ENCODE results near the gene CDKN1C.

Gene CDKN1C

DNA sequence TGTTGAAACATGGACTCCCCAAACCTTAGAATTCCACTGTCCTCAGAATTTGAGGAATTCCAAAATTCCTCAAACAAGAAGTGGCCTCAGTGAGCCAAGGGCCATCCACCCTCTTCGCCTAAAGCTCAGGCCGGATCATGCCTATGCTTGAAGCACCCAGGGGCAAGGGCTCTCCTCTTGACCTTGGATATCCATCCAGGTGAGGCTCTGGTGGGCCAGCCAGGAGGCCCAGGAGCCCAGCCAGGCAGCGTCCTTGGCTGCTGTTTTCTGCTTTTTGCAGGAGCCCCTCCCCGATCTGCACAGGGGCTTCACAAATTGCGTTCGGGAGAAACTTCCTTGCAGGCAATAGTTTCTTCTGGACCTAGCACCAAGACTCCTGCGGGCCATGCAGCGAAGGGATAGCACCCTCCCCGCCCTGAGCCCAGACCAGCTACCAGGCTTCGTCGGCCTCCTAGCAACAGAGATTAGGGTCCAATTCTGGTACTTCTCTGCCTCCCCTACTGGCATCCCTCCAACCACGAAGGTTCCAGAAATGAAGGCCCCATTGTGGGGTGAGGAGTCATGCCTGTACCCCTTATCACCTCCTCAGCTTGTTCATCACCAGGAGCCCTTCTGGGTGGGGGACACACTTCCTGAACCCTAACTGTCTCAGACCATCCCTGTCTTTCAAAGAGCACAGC lies 41.7 kb upstream of the CDKN1C start:
- H3K4me1 ChIP-seq = no peaks in the 10 kb centered on the region
- TF ChIP-seq, protein P1, sequence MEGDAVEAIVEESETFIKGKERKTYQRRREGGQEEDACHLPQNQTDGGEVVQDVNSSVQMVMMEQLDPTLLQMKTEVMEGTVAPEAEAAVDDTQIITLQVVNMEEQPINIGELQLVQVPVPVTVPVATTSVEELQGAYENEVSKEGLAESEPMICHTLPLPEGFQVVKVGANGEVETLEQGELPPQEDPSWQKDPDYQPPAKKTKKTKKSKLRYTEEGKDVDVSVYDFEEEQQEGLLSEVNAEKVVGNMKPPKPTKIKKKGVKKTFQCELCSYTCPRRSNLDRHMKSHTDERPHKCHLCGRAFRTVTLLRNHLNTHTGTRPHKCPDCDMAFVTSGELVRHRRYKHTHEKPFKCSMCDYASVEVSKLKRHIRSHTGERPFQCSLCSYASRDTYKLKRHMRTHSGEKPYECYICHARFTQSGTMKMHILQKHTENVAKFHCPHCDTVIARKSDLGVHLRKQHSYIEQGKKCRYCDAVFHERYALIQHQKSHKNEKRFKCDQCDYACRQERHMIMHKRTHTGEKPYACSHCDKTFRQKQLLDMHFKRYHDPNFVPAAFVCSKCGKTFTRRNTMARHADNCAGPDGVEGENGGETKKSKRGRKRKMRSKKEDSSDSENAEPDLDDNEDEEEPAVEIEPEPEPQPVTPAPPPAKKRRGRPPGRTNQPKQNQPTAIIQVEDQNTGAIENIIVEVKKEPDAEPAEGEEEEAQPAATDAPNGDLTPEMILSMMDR (IDR thresholded peaks at IDR 0.05) = no peak
- no peaks in the 10 kb centered on the region for H3K79me2 ChIP-seq
- H3K4me3 ChIP-seq (ENCODE audit: low read depth, low read length) = no peak overlapping the region
- no peak overlapping the region for H3K9ac ChIP-seq
- no peak overlapping the region for H2AFZ ChIP-seq
- H3K4me2 ChIP-seq (ENCODE audit: low read length) = no peak overlapping the region
- no peaks in the 10 kb centered on the region for H3K36me3 ChIP-seq (ENCODE audit: control insufficient read depth, insufficient read depth, low read length)
- no peaks in the 10 kb centered on the region for H3K9me3 ChIP-seq (ENCODE audit: control insufficient read depth, low read length)
- H3K27ac ChIP-seq = no peak overlapping the region
- H3K27me3 ChIP-seq (ENCODE audit: control insufficient read depth, insufficient read depth, low read length) = no peaks in the 10 kb centered on the region

DNA sequence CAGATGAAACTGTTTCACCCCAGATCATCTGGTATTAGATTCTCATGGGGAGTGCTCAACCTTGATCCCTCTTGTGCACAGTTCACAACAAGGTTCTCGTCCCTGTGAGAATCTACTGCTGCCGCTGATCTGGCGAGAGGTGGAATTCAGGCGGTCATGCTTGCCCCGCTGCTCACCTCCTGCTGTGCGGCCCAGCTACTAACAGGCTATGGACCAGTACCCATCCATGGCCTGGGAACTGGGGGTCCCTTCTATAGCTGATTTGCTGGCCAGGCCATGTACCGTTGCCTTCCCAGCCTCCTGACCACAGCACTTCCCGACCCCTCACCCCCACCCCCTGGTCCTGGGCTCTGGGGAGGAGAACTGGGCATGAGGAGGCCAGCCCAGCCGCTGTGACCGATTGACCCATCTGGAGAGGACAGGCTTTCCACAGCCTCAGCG lies 41.1 kb upstream of the CDKN1C start:
- TF ChIP-seq, protein P1 (IDR thresholded peaks at IDR 0.05) = no peak
- no peaks in the 10 kb centered on the region for H3K36me3 ChIP-seq (ENCODE audit: control insufficient read depth, insufficient read depth, low read length)
- no peaks in the 10 kb centered on the region for H3K9me3 ChIP-seq (ENCODE audit: control insufficient read depth, low read length)
- H2AFZ ChIP-seq = no peak overlapping the region
- H3K4me2 ChIP-seq (ENCODE audit: low read length) = no peak overlapping the region
- H3K27me3 ChIP-seq (ENCODE audit: control insufficient read depth, insufficient read depth, low read length) = no peaks in the 10 kb centered on the region
- H3K27ac ChIP-seq = no peak overlapping the region
- H3K9ac ChIP-seq = no peak overlapping the region
- H3K4me3 ChIP-seq (ENCODE audit: low read depth, low read length) = no peak overlapping the region
- no peaks in the 10 kb centered on the region for H3K4me1 ChIP-seq
- no peaks in the 10 kb centered on the region for H3K79me2 ChIP-seq

DNA sequence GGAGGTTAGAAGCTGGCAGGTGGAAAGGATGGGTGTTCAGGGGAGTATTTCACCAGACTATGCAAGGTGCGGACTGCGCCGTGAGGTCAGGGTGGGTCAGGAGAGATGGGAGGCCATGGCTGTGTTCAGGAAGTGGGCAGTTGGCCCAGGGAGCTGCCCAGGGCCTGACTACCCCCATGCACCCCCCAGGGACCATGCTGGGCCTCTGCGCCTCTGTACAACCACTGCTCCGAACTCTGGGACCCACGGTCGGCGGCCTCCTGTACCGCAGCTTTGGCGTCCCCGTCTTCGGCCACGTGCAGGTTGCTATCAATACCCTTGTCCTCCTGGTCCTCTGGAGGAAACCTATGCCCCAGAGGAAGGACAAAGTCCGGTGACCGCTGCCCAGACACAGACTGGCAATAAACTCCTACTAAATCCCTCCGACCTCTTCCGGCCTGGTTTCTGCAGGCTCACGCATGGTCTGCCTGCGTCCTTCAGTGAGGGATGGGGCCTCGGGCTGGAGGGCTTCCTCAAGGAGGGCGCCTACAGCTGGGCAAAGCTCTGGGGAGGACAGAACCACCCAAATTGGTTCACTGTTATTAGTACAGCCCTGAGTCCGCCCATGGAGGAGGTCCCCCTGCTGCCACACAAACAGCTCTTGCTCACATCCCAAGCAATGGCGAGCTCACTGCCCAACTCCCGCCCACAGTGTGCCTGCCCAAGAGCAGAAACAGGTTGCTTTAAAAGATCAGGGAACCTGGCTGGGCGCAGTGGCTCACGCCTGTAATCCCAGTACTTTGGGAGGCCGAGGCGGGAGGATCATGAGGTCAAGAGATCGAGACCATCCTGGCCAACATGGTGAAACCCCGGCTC lies 39.5 kb upstream of the CDKN1C start:
- Histone ChIP-seq H3K4me1 (no peaks in the 10 kb centered on the region), H3K27ac (no peak overlapping the region), H3K4me2 (ENCODE audit: low read length) (no peak overlapping the region), H3K9me3 (ENCODE audit: control insufficient read depth, low read length) (no peaks in the 10 kb centered on the region), H3K27me3 (ENCODE audit: control insufficient read depth, insufficient read depth, low read length) (no peaks in the 10 kb centered on the region), H3K4me3 (ENCODE audit: low read depth, low read length) (no peak overlapping the region), H3K79me2 (no peaks in the 10 kb centered on the region), H3K9ac (no peak overlapping the region), H3K36me3 (ENCODE audit: control insufficient read depth, insufficient read depth, low read length) (no peaks in the 10 kb centered on the region), H2AFZ (no peak overlapping the region)
- TF ChIP-seq, protein P1 (IDR thresholded peaks at IDR 0.05) = no peak

DNA sequence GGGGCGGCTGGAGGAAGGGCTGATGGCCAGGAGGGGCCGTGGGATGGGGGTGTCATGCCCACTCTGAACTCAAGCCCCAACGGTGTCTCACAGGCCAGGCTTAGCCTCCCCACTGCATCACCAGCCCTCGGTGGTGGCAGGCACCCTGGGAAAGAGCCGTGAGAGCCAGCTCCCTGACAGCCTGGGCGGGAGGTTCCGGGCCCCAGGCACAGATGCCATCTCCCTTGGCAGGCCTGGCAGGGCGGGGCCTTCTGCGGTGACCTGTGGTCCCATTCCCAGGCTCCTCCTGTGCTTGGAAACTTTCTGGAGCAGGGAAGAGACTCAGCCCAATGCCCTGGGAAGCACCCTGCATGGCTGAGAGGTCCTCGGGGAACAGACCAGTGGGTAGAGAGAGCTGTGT lies 38.8 kb upstream of the CDKN1C start:
- no peaks in the 10 kb centered on the region for H3K36me3 ChIP-seq (ENCODE audit: control insufficient read depth, insufficient read depth, low read length)
- no peaks in the 10 kb centered on the region for H3K79me2 ChIP-seq
- H3K27ac ChIP-seq = no peak overlapping the region
- no peak overlapping the region for H3K4me3 ChIP-seq (ENCODE audit: low read depth, low read length)
- no peaks in the 10 kb centered on the region for H3K27me3 ChIP-seq (ENCODE audit: control insufficient read depth, insufficient read depth, low read length)
- no peaks in the 10 kb centered on the region for H3K4me1 ChIP-seq
- no peak overlapping the region for H2AFZ ChIP-seq
- TF ChIP-seq, protein P1 (IDR thresholded peaks at IDR 0.05) = no peak
- H3K9ac ChIP-seq = no peak overlapping the region
- H3K4me2 ChIP-seq (ENCODE audit: low read length) = no peak overlapping the region
- H3K9me3 ChIP-seq (ENCODE audit: control insufficient read depth, low read length) = no peaks in the 10 kb centered on the region
